Activated CD4-positive, alpha-beta T cell treated with anti-CD3 and anti-CD28 coated beads, Interleukin-2, amount 10 ng/mL, durations not matched to agents 7 days and 5 days (primary cell): ENCODE measurements around the gene MRC1. TPM values are rescaled to one million over a fixed set of nuclear protein-coding genes. Genes with fewer than 3 reads are reported as not detected.

ENCODE experiments used
- CTCF ChIA-PET: fragments of 350-600 bp; sonication (Branson Sonifier 250); formaldehyde crosslinking; loops from one replicate; lab custom pipeline; 2021; ENCODE audit warnings: antibody characterized with exemption; lab: Charles Lee
- POLR2A ChIA-PET: fragments of 350-600 bp; sonication (Branson Sonifier 250); formaldehyde crosslinking; loops from one replicate; lab custom pipeline; 2021; ENCODE audit warnings: antibody characterized with exemption; lab: Charles Lee
- DNase-seq: peaks from one replicate; pipeline ENCODE4 v3.0.0-alpha.2; 2020
- H3K27ac Mint-ChIP-seq: one replicate; pipeline ENCODE4 v1.8.0; 2021; ENCODE audit warnings: mild to moderate bottlenecking, moderate library complexity, mixed read lengths
- H3K27me3 Mint-ChIP-seq: one replicate; pipeline ENCODE4 v1.8.0; 2021; ENCODE audit warnings: mixed read lengths
- H3K36me3 Mint-ChIP-seq: one replicate; pipeline ENCODE4 v1.8.0; 2021; ENCODE audit warnings: low read depth, mixed read lengths
- H3K4me1 Mint-ChIP-seq: one replicate; pipeline ENCODE4 v1.8.0; 2021; ENCODE audit warnings: mixed read lengths
- H3K4me3 Mint-ChIP-seq: one replicate; pipeline ENCODE4 v1.8.0; 2021; ENCODE audit warnings: mild to moderate bottlenecking, moderate library complexity, mixed read lengths
- H3K9me3 Mint-ChIP-seq: one replicate; pipeline ENCODE4 v1.8.0; 2021; ENCODE audit warnings: mixed read lengths
- total RNA-seq, 2 experiments: library from RNA; stranded (reverse); gene quantifications; one replicate each; pipeline ENCODE4 v1.2.3, GENCODE V29; 2021

The MRC1 gene
- total RNA-seq, 2 experiments from 2014 or later, result not detected

GRCh38 chr10:17785276-17785930, 23.7 kb upstream of the MRC1 start:
- ChIA-PET POLR2A (no interaction called here), CTCF (interaction anchor here (0.7 kb wide), 1 partner anchor 93 kb away, joined by 3 read pairs; no protein-coding TSS in a partner anchor)
- H3K36me3 Mint-ChIP-seq, result no peaks in the 10 kb centered on the region
- H3K27ac Mint-ChIP-seq, result no peak overlapping the region
- H3K4me3 Mint-ChIP-seq, result no peak overlapping the region
- H3K27me3 Mint-ChIP-seq, result no peaks in the 10 kb centered on the region
- H3K9me3 Mint-ChIP-seq, result no peaks in the 10 kb centered on the region
- H3K4me1 Mint-ChIP-seq, result no peaks in the 10 kb centered on the region
- DNase-seq, result no peak

- ChIA-PET POLR2A (no interaction called here), CTCF (no interaction called here)
- no peaks in the 10 kb centered on the region for H3K36me3 Mint-ChIP-seq
These were observed 21.8 kb upstream of the MRC1 start for GRCh38 chr10:17787087-17787961.

GRCh38 chr10:17788646-17789045, 20.5 kb upstream of the MRC1 start:
- H3K4me3 Mint-ChIP-seq, result no peak overlapping the region
- no peaks in the 10 kb centered on the region for H3K36me3 Mint-ChIP-seq
- H3K4me1 Mint-ChIP-seq, result no peaks in the 10 kb centered on the region
- H3K9me3 Mint-ChIP-seq, result no peaks in the 10 kb centered on the region
- POLR2A ChIA-PET, result no interaction called here
- CTCF ChIA-PET, result interaction anchor here (0.8 kb wide), 1 partner anchor 674 kb away, joined by 6 read pairs; no protein-coding TSS in a partner anchor
- H3K27me3 Mint-ChIP-seq, result no peaks in the 10 kb centered on the region
- no peak for DNase-seq
- H3K27ac Mint-ChIP-seq, result no peak overlapping the region

More at GRCh38 chr10:17787087-17787961, 21.8 kb upstream of the MRC1 start:
- Mint-ChIP-seq H3K4me3 (no peak overlapping the region), H3K4me1 (no peaks in the 10 kb centered on the region), H3K9me3 (no peaks in the 10 kb centered on the region), H3K27ac (no peak overlapping the region), H3K27me3 (no peaks in the 10 kb centered on the region)
- DNase-seq, result no peak

GRCh38 chr10:17789396-17789795, 19.8 kb upstream of the MRC1 start:
- no peaks in the 10 kb centered on the region for H3K36me3 Mint-ChIP-seq
- no peak overlapping the region for H3K4me3 Mint-ChIP-seq
- no peaks in the 10 kb centered on the region for H3K9me3 Mint-ChIP-seq
- no peak overlapping the region for H3K27ac Mint-ChIP-seq
- H3K27me3 Mint-ChIP-seq, result no peaks in the 10 kb centered on the region
- ChIA-PET POLR2A (no interaction called here), CTCF (no interaction called here)
- no peaks in the 10 kb centered on the region for H3K4me1 Mint-ChIP-seq
- no peak for DNase-seq

- ChIA-PET POLR2A (interaction anchor here (0.7 kb wide), 1 partner anchor 12 kb away, joined by 3 read pairs; no protein-coding TSS in a partner anchor), CTCF (no interaction called here)
- DNase-seq, result no peak
- Mint-ChIP-seq H3K4me3 (no peak overlapping the region), H3K36me3 (no peaks in the 10 kb centered on the region), H3K27me3 (no peaks in the 10 kb centered on the region), H3K9me3 (no peaks in the 10 kb centered on the region), H3K4me1 (no peaks in the 10 kb centered on the region), H3K27ac (no peak overlapping the region)
These were observed 18.5 kb upstream of the MRC1 start for GRCh38 chr10:17790651-17791050.

GRCh38 chr10:17792991-17793390, 16.2 kb upstream of the MRC1 start:
- no peak for DNase-seq
- CTCF ChIA-PET, result no interaction called here
- H3K9me3 Mint-ChIP-seq, result no peaks in the 10 kb centered on the region
- POLR2A ChIA-PET, result no interaction called here
- no peaks in the 10 kb centered on the region for H3K27me3 Mint-ChIP-seq
- no peak overlapping the region for H3K27ac Mint-ChIP-seq
- no peaks in the 10 kb centered on the region for H3K36me3 Mint-ChIP-seq
- H3K4me3 Mint-ChIP-seq, result no peak overlapping the region
- H3K4me1 Mint-ChIP-seq, result no peaks in the 10 kb centered on the region

GRCh38 chr10:17793823-17794644, 15.1 kb upstream of the MRC1 start:
- Mint-ChIP-seq H3K4me1 (no peaks in the 10 kb centered on the region), H3K27me3 (no peaks in the 10 kb centered on the region), H3K9me3 (no peaks in the 10 kb centered on the region), H3K27ac (no peak overlapping the region), H3K36me3 (no peaks in the 10 kb centered on the region), H3K4me3 (no peak overlapping the region)
- no peak for DNase-seq
- ChIA-PET POLR2A (no interaction called here), CTCF (no interaction called here)

GRCh38 chr10:17795083-17795482, 14.1 kb upstream of the MRC1 start:
- H3K27ac Mint-ChIP-seq, result no peak overlapping the region
- ChIA-PET CTCF (no interaction called here), POLR2A (no interaction called here)
- H3K4me1 Mint-ChIP-seq, result no peaks in the 10 kb centered on the region
- no peaks in the 10 kb centered on the region for H3K36me3 Mint-ChIP-seq
- H3K9me3 Mint-ChIP-seq, result no peaks in the 10 kb centered on the region
- no peak for DNase-seq
- H3K4me3 Mint-ChIP-seq, result no peak overlapping the region
- no peaks in the 10 kb centered on the region for H3K27me3 Mint-ChIP-seq

- H3K27ac Mint-ChIP-seq, result no peak overlapping the region
- H3K4me1 Mint-ChIP-seq, result no peaks in the 10 kb centered on the region
- H3K4me3 Mint-ChIP-seq, result no peak overlapping the region
- no peaks in the 10 kb centered on the region for H3K36me3 Mint-ChIP-seq
- H3K27me3 Mint-ChIP-seq, result no peaks in the 10 kb centered on the region
- H3K9me3 Mint-ChIP-seq, result no peaks in the 10 kb centered on the region
- no peak for DNase-seq
- ChIA-PET CTCF (no interaction called here), POLR2A (no interaction called here)
These were observed 13.1 kb upstream of the MRC1 start for GRCh38 chr10:17795813-17796594.

- H3K9me3 Mint-ChIP-seq, result no peaks in the 10 kb centered on the region
- ChIA-PET CTCF (no interaction called here), POLR2A (interaction anchor here (0.6 kb wide), 1 partner anchor 153 kb away, joined by 3 read pairs; no protein-coding TSS in a partner anchor)
- no peak overlapping the region for H3K4me3 Mint-ChIP-seq
- no peak for DNase-seq
- no peaks in the 10 kb centered on the region for H3K36me3 Mint-ChIP-seq
- no peaks in the 10 kb centered on the region for H3K4me1 Mint-ChIP-seq
- H3K27me3 Mint-ChIP-seq, result no peaks in the 10 kb centered on the region
- no peak overlapping the region for H3K27ac Mint-ChIP-seq
These were observed 7.6 kb upstream of the MRC1 start for GRCh38 chr10:17801507-17801906.

- no peak overlapping the region for H3K27ac Mint-ChIP-seq
- no peaks in the 10 kb centered on the region for H3K4me1 Mint-ChIP-seq
- no peaks in the 10 kb centered on the region for H3K36me3 Mint-ChIP-seq
- CTCF ChIA-PET, result no interaction called here
- H3K4me3 Mint-ChIP-seq, result no peak overlapping the region
- no peaks in the 10 kb centered on the region for H3K27me3 Mint-ChIP-seq
- no peaks in the 10 kb centered on the region for H3K9me3 Mint-ChIP-seq
- DNase-seq, result no peak
- POLR2A ChIA-PET, result interaction anchor here (0.5 kb wide), 1 partner anchor 12 kb away, joined by 3 read pairs; no protein-coding TSS in a partner anchor
These were observed 6.8 kb upstream of the MRC1 start for GRCh38 chr10:17802350-17802749.

- POLR2A ChIA-PET, result interaction anchor here (0.5 kb wide), 1 partner anchor 13 kb away, joined by 3 read pairs; no protein-coding TSS in a partner anchor
- no peak overlapping the region for H3K4me3 Mint-ChIP-seq
- DNase-seq, result no peak
- H3K36me3 Mint-ChIP-seq, result no peaks in the 10 kb centered on the region
- no peaks in the 10 kb centered on the region for H3K27me3 Mint-ChIP-seq
- no peaks in the 10 kb centered on the region for H3K9me3 Mint-ChIP-seq
- H3K4me1 Mint-ChIP-seq, result no peaks in the 10 kb centered on the region
- no peak overlapping the region for H3K27ac Mint-ChIP-seq
- CTCF ChIA-PET, result no interaction called here
These were observed 6.2 kb upstream of the MRC1 start for GRCh38 chr10:17802976-17803375.
